Left kidney (tissue), 2 donors: Measurements from ENCODE around the gene JAKMIP2. TPM values are rescaled to one million over a fixed set of nuclear protein-coding genes. Genes with fewer than 3 reads are reported as not detected.
A peak's percentile ranks its signal among the peaks of the same experiment; 100 is the strongest.
"Not testable (repeated sequence)": the region's sequence is repeated elsewhere in the genome, so short reads cannot be mapped to it uniquely, and the experiment has no call there.

Experiments used
- DNase-seq: peaks from one replicate; pipeline ENCODE4 v3.0.0-alpha.2; 2013
- polyA plus RNA-seq: library from polyadenylated mRNA; unstranded; fragments of 120-200 nt; gene quantifications from one replicate; pipeline ENCODE4 v1.2.1, GENCODE V29; 2013; ENCODE audit not compliant: insufficient read length

Gene JAKMIP2
- polyA plus RNA-seq, 1 donor = 6.6 TPM

GRCh38 chr5:147554261-147554817 lies 228.2 kb downstream of the JAKMIP2 start:
- peak; percentile 61 for DNase-seq

GRCh38 chr5:147553817-147554216 lies 228.7 kb downstream of the JAKMIP2 start:
- not testable (repeated sequence) for DNase-seq

DNA sequence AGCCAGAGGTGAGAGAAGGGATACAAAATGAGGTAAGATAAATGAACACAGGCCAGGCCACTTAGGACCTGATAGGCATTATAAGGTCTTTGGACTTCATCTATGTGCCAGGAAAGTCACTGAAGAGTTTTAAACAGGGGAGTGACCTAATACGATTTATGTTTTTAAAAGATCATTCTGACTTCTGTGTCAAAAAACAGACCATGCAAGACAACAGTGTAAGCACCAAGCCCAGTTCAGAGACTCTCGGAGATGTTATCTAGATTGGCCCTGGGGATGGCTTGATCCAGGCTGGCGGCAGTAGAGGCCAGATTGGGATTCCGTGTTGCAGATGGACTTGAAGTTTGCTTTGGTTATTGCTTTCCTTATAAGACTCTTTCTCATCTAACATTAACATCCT lies 229.6 kb downstream of the JAKMIP2 start:
- no peak for DNase-seq

DNA sequence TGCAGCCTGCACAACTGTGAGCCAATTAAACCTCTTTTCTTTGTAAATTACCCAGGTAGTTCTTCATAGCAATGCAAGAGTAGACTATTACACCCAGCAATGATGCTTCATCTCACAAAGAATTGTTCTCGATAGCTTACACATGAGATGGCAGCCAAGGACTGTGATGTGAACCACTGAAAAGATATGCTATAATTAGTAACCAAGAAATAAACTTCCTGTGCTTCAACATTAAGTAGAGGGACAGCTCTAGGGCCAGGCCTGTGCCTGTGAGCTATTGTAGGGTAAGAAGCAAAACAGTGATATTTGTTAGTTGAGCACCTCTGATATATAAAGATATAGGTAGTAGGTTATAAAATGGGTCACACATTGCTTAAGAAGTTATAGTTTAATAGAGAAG lies 230.9 kb downstream of the JAKMIP2 start:
- DNase-seq = no peak

GRCh38 chr5:147547730-147548129 lies 234.8 kb downstream of the JAKMIP2 start:
- no peak for DNase-seq

DNA sequence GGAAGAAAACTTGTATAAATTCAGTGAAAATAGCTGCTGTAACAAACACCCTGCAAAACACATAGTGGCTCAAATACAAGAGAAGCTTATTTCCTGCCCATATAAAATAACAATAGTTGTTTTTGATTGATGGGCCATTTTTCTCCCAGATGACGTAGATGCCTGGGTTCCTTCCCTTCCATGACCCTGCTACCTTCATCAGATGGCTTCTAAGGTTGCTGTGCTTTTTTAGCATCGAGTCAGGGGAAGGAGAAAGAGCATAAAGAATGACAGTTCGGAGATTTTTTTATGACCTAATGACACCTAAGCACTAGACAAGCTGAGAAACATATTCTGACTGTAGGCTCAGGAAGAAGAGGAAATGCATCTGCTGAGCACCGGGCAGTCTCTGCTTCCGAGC lies 238.0 kb downstream of the JAKMIP2 start:
- DNase-seq = no peak

DNA sequence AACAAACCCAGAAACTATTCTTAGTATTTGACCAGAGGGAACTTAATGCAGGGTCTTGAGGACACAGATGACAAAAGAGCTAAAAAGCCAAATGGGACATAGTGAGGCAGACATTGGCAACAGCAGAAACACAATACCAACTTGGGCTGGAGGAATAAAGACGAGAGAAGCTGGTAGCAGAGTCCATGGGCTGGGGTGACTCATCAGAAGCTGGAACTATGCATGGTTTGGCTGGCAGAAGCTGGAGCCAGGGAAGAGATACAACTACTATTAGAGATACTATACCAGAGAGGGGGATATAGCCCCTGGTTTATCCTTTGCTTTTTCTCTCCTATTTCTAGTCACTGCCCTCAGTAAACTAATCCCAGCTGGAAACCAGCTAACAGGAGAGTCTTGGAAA lies 243.5 kb downstream of the JAKMIP2 start:
- no peak for DNase-seq

DNA sequence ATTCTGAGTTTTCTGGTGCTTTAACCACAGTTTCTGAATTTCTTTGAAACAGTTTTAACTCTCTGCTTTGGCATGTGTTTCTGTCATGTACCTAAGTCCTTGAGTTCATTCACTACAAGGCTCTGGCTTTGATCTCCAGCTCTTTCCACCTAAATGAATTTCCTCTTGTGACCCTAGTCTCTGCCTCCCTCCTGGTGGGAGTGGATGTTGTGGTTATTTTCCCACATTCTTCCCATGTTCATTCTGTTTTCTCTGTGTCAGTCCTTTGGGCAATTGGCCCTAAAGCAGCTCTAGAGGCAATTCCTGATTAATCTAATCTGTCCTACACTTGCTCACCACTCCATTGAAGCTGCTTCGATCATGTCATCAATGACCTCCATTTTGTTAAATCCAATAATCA lies 244.3 kb downstream of the JAKMIP2 start:
- no peak for DNase-seq

Other genes with a start within 250 kb of the JAKMIP2 start
- 49.5 TPM for gene SPINK1, start 48.9 kb upstream of the JAKMIP2 start, polyA plus RNA-seq
- 0.73 TPM for gene SCGB3A2, start 96.0 kb upstream of the JAKMIP2 start, polyA plus RNA-seq
- not detected for gene C5orf46, start 123.8 kb upstream of the JAKMIP2 start, polyA plus RNA-seq